ENCODE data around the gene HSH2D. TPM values are rescaled to one million over a fixed set of nuclear protein-coding genes. Genes with fewer than 3 reads are reported as not detected.

Gene HSH2D
- total and polyA plus RNA-seq, 5 donors from 2014 or later, result 8.8 to 45.5 (median 13.3) TPM

- no peak overlapping the region for H3K27ac Mint-ChIP-seq
- Histone ChIP-seq H3K9me3 (ENCODE audit: control insufficient read depth in 2 of 2, low read length in 2 of 2) (no peaks in the 10 kb centered on the region), H3K27ac (ENCODE audit: insufficient read depth, low read length, poor library complexity, severe bottlenecking) (no peak overlapping the region), H3K4me3 (ENCODE audit: low read depth, low read length) (no peak overlapping the region), H3K27me3 (ENCODE audit: control insufficient read depth, insufficient read depth, low read length) (no peaks in the 10 kb centered on the region), H3K36me3 (ENCODE audit: control insufficient read depth, insufficient read depth, low read length) (peaks cover 87% of the 10 kb centered on the region), H3K4me1 (ENCODE audit: control insufficient read depth, insufficient read depth, low read length, poor library complexity, severe bottlenecking) (peaks cover 3% of the 10 kb centered on the region)
- H3K4me1 Mint-ChIP-seq, result peaks cover 0 to 3% (median under 1%) of the 10 kb centered on the region in 4 donors
- ATAC-seq (ENCODE audit: low read depth in 2 of 2), result no peak
- no peak for DNase-seq
- no peaks in the 10 kb centered on the region for H3K9me3 Mint-ChIP-seq
- no peaks in the 10 kb centered on the region for H3K27me3 Mint-ChIP-seq
- H3K4me3 Mint-ChIP-seq, result no peak overlapping the region
- peaks cover 21% of the 10 kb centered on the region for H3K36me3 Mint-ChIP-seq
These were observed 18.5 kb upstream of the HSH2D start for GRCh38 chr19:16124953-16125352.

GRCh38 chr19:16125737-16126495, 17.6 kb upstream of the HSH2D start:
- ATAC-seq (ENCODE audit: low read depth in 2 of 2) (no peak), DNase-seq (no peak)
- Histone ChIP-seq H3K27ac (ENCODE audit: insufficient read depth, low read length, poor library complexity, severe bottlenecking) (no peak overlapping the region), H3K36me3 (ENCODE audit: control insufficient read depth, insufficient read depth, low read length) (peaks cover 97% of the 10 kb centered on the region), H3K27me3 (ENCODE audit: control insufficient read depth, insufficient read depth, low read length) (no peaks in the 10 kb centered on the region), H3K4me3 (ENCODE audit: low read depth, low read length) (no peak overlapping the region), H3K4me1 (ENCODE audit: control insufficient read depth, insufficient read depth, low read length, poor library complexity, severe bottlenecking) (no peaks in the 10 kb centered on the region), H3K9me3 (ENCODE audit: control insufficient read depth in 2 of 2, low read length in 2 of 2) (no peaks in the 10 kb centered on the region)
- H3K27ac Mint-ChIP-seq, result peak overlapping the region in 1 of 3 donors; percentile 14
- H3K4me3 Mint-ChIP-seq, result no peak overlapping the region
- no peaks in the 10 kb centered on the region for H3K27me3 Mint-ChIP-seq
- peaks cover 29% of the 10 kb centered on the region for H3K36me3 Mint-ChIP-seq
- H3K9me3 Mint-ChIP-seq, result no peaks in the 10 kb centered on the region
- H3K4me1 Mint-ChIP-seq, result peaks cover 0 to 5% (median 0%) of the 10 kb centered on the region in 4 donors

- peaks cover 0 to 9% (median 0%) of the 10 kb centered on the region in 7 donors for H3K9me3 Mint-ChIP-seq
- no peak overlapping the region for H3K4me3 Mint-ChIP-seq
- H3K27me3 Mint-ChIP-seq, result no peaks in the 10 kb centered on the region
- peaks cover 0 to 10% (median 1%) of the 10 kb centered on the region in 4 donors for H3K4me1 Mint-ChIP-seq
- Histone ChIP-seq H3K27ac (ENCODE audit: insufficient read depth, low read length, poor library complexity, severe bottlenecking) (no peak overlapping the region), H3K9me3 (ENCODE audit: control insufficient read depth in 2 of 2, low read length in 2 of 2) (no peaks in the 10 kb centered on the region), H3K4me1 (ENCODE audit: control insufficient read depth, insufficient read depth, low read length, poor library complexity, severe bottlenecking) (no peaks in the 10 kb centered on the region), H3K27me3 (ENCODE audit: control insufficient read depth, insufficient read depth, low read length) (no peaks in the 10 kb centered on the region), H3K36me3 (ENCODE audit: control insufficient read depth, insufficient read depth, low read length) (peaks cover 97% of the 10 kb centered on the region), H3K4me3 (ENCODE audit: low read depth, low read length) (no peak overlapping the region)
- no peak overlapping the region for H3K27ac Mint-ChIP-seq
- H3K36me3 Mint-ChIP-seq, result peaks cover 34% of the 10 kb centered on the region
- no peak for ATAC-seq (ENCODE audit: low read depth in 2 of 2)
- no peak for DNase-seq
These were observed 16.4 kb upstream of the HSH2D start for GRCh38 chr19:16127080-16127479.

GRCh38 chr19:16127776-16128371, 15.6 kb upstream of the HSH2D start:
- H3K27ac Mint-ChIP-seq, result no peak overlapping the region
- H3K4me3 Mint-ChIP-seq, result peak overlapping the region in 1 of 4 donors; percentile 51
- H3K27ac ChIP-seq (ENCODE audit: insufficient read depth, low read length, poor library complexity, severe bottlenecking), result no peak overlapping the region
- peaks cover 0 to 9% (median 0%) of the 10 kb centered on the region in 7 donors for H3K9me3 Mint-ChIP-seq
- no peaks in the 10 kb centered on the region for H3K4me1 ChIP-seq (ENCODE audit: control insufficient read depth, insufficient read depth, low read length, poor library complexity, severe bottlenecking)
- DNase-seq, result no peak
- no peaks in the 10 kb centered on the region for H3K27me3 ChIP-seq (ENCODE audit: control insufficient read depth, insufficient read depth, low read length)
- H3K4me1 Mint-ChIP-seq, result peaks cover 0 to 10% (median 1%) of the 10 kb centered on the region in 4 donors
- ATAC-seq (ENCODE audit: low read depth in 2 of 2), result no peak
- peaks cover 97% of the 10 kb centered on the region for H3K36me3 ChIP-seq (ENCODE audit: control insufficient read depth, insufficient read depth, low read length)
- no peaks in the 10 kb centered on the region for H3K27me3 Mint-ChIP-seq
- H3K36me3 Mint-ChIP-seq, result peaks cover 41% of the 10 kb centered on the region
- no peaks in the 10 kb centered on the region for H3K9me3 ChIP-seq (ENCODE audit: control insufficient read depth in 2 of 2, low read length in 2 of 2)
- H3K4me3 ChIP-seq (ENCODE audit: low read depth, low read length), result no peak overlapping the region

GRCh38 chr19:16131648-16132047, 11.8 kb upstream of the HSH2D start:
- peaks cover 75% of the 10 kb centered on the region for H3K36me3 ChIP-seq (ENCODE audit: control insufficient read depth, insufficient read depth, low read length)
- peaks cover 0 to 8% (median 2%) of the 10 kb centered on the region in 4 donors for H3K4me1 Mint-ChIP-seq
- DNase-seq (no peak), ATAC-seq (ENCODE audit: low read depth in 2 of 2) (no peak)
- no peaks in the 10 kb centered on the region for H3K27me3 Mint-ChIP-seq
- H3K9me3 ChIP-seq (ENCODE audit: control insufficient read depth in 2 of 2, low read length in 2 of 2), result no peaks in the 10 kb centered on the region
- no peak overlapping the region for H3K4me3 Mint-ChIP-seq
- H3K27ac Mint-ChIP-seq, result peak overlapping the region in 1 of 3 donors; percentile 27
- H3K36me3 Mint-ChIP-seq, result peaks cover 54% of the 10 kb centered on the region
- no peak overlapping the region for H3K27ac ChIP-seq (ENCODE audit: insufficient read depth, low read length, poor library complexity, severe bottlenecking)
- H3K27me3 ChIP-seq (ENCODE audit: control insufficient read depth, insufficient read depth, low read length), result no peaks in the 10 kb centered on the region
- H3K9me3 Mint-ChIP-seq, result peaks cover 0 to 9% (median 0%) of the 10 kb centered on the region in 7 donors
- H3K4me1 ChIP-seq (ENCODE audit: control insufficient read depth, insufficient read depth, low read length, poor library complexity, severe bottlenecking), result no peaks in the 10 kb centered on the region
- no peak overlapping the region for H3K4me3 ChIP-seq (ENCODE audit: low read depth, low read length)

- H3K27ac ChIP-seq (ENCODE audit: insufficient read depth, low read length, poor library complexity, severe bottlenecking), result no peak overlapping the region
- H3K9me3 Mint-ChIP-seq, result peaks cover 0 to 9% (median 0%) of the 10 kb centered on the region in 7 donors
- H3K4me3 ChIP-seq (ENCODE audit: low read depth, low read length), result no peak overlapping the region
- peaks cover 0 to 9% (median 4%) of the 10 kb centered on the region in 4 donors for H3K4me1 Mint-ChIP-seq
- DNase-seq, result no peak
- ATAC-seq (ENCODE audit: low read depth in 2 of 2), result no peak
- H3K27me3 ChIP-seq (ENCODE audit: control insufficient read depth, insufficient read depth, low read length), result no peaks in the 10 kb centered on the region
- H3K9me3 ChIP-seq (ENCODE audit: control insufficient read depth in 2 of 2, low read length in 2 of 2), result no peaks in the 10 kb centered on the region
- peak overlapping the region in 1 of 3 donors; percentile 43 for H3K27ac Mint-ChIP-seq
- peaks cover 56% of the 10 kb centered on the region for H3K36me3 ChIP-seq (ENCODE audit: control insufficient read depth, insufficient read depth, low read length)
- no peak overlapping the region for H3K4me3 Mint-ChIP-seq
- no peaks in the 10 kb centered on the region for H3K4me1 ChIP-seq (ENCODE audit: control insufficient read depth, insufficient read depth, low read length, poor library complexity, severe bottlenecking)
- peaks cover 54% of the 10 kb centered on the region for H3K36me3 Mint-ChIP-seq
- no peaks in the 10 kb centered on the region for H3K27me3 Mint-ChIP-seq
These were observed 9.7 kb upstream of the HSH2D start for GRCh38 chr19:16133818-16134217.

- H3K36me3 Mint-ChIP-seq, result peaks cover 52% of the 10 kb centered on the region
- ATAC-seq (ENCODE audit: low read depth in 2 of 2) (no peak), DNase-seq (no peak)
- no peak overlapping the region for H3K4me3 Mint-ChIP-seq
- no peaks in the 10 kb centered on the region for H3K9me3 ChIP-seq (ENCODE audit: control insufficient read depth in 2 of 2, low read length in 2 of 2)
- peaks cover 0 to 9% (median 0%) of the 10 kb centered on the region in 7 donors for H3K9me3 Mint-ChIP-seq
- no peak overlapping the region for H3K4me3 ChIP-seq (ENCODE audit: low read depth, low read length)
- no peaks in the 10 kb centered on the region for H3K4me1 ChIP-seq (ENCODE audit: control insufficient read depth, insufficient read depth, low read length, poor library complexity, severe bottlenecking)
- H3K27ac Mint-ChIP-seq, result peak overlapping the region; percentile 26 to 63 (median 29)
- no peak overlapping the region for H3K27ac ChIP-seq (ENCODE audit: insufficient read depth, low read length, poor library complexity, severe bottlenecking)
- H3K27me3 Mint-ChIP-seq, result no peaks in the 10 kb centered on the region
- H3K4me1 Mint-ChIP-seq, result peaks cover 0 to 9% (median 4%) of the 10 kb centered on the region in 4 donors
- no peaks in the 10 kb centered on the region for H3K27me3 ChIP-seq (ENCODE audit: control insufficient read depth, insufficient read depth, low read length)
- H3K36me3 ChIP-seq (ENCODE audit: control insufficient read depth, insufficient read depth, low read length), result peaks cover 49% of the 10 kb centered on the region
These were observed 9.0 kb upstream of the HSH2D start for GRCh38 chr19:16134510-16134909.

Data from CD4-positive, CD25-positive, alpha-beta regulatory T cell (primary cell).